ENCODE data around the gene CFAP161. TPM values are rescaled to one million over a fixed set of nuclear protein-coding genes. Genes with fewer than 3 reads are reported as not detected.

Gene CFAP161
- total and polyA plus RNA-seq, 2 of the 13 experiments (the other 11 are each of a cell fraction or from before 2014, with no cell fraction given), result not detected

DNA sequence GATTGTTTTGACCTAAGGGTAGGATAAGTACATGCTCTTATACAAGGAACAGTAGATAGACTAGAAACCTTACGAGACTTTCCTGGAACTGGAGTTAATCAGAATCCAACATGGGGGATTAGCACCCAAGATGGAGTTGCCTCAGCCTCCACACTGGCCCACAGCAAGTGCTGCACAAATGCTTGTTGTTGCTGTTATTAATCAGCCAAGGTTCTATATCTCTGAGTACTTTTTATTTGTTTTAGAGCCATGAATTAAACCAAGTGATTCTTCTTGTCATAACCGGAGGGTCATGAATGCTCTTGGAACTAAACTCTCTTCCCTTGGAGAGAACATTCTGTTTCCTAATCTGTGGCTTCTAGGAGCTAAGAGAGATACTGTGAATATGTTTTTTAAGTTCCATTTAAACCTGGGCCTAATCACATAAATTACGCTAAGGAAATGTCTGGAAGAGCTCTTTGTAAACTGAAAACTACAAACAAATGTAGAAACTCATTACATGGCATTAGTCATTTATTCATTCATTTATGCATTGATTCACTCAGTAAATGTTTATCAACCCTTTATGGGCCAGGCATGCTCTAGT lies 56.9 kb downstream of the CFAP161 start:
- ATAC-seq, result no peak
- H3K9ac ChIP-seq (ENCODE audit: insufficient read depth, low read depth, low read length), result no peak overlapping the region
- WGBS (ENCODE audit: low lambda C conversion rate), result 54% methylated on average over 3 of the region's 3 CpGs
- POLR2A ChIA-PET, result no interaction called here
- H3K4me2 ChIP-seq (ENCODE audit: low read depth, low read length), result no peak overlapping the region
- CTCF ChIA-PET (ENCODE audit: low intra/inter-chr PET ratio, low total read pairs), result no interaction called here
- no peak for FAIRE-seq
- BruUV-seq (replicated peaks), result no TSS peak
- H3K4me3 ChIP-seq (replicated peaks in 1 of 3; ENCODE audit: insufficient read depth in 1 of 3, low read depth in 2 of 3, low read length in 3 of 3), result no peak overlapping the region
- in situ Hi-C loops (cut with HindIII; ENCODE audit: extremely low pct_ligation_motif_present, low pct_unique_long_range_greater_than_20kb), result no loop called here
- intact Hi-C loops (cut with micrococcal nuclease; ENCODE audit: unreplicated experiment), result no loop called here
- no peaks in the 10 kb centered on the region for H3K79me2 ChIP-seq (ENCODE audit: insufficient read depth, low read length)
- H3K27me3 ChIP-seq (ENCODE audit: control insufficient read depth in 1 of 2, insufficient read depth in 2 of 2, low read length in 2 of 2), result peaks cover 0 to 13% of the 10 kb centered on the region in 2 experiments; a peak in 1 of 5 replicates
- TF ChIP-seq ZNF124 (CRISPR knock-in tag; IDR thresholded peaks at IDR 0.05), result no peak
- TF ChIP-seq ZNF446 (CRISPR knock-in tag; IDR thresholded peaks at IDR 0.05), result no peak
- no peak for TF ChIP-seq ISL2 (CRISPR knock-in tag; IDR thresholded peaks at IDR 0.05)
- no peak for TF ChIP-seq NR2F1 (CRISPR knock-in tag; IDR thresholded peaks at IDR 0.05)
- no peak for TF ChIP-seq MBD4 (IDR thresholded peaks at IDR 0.05; ENCODE audit: borderline replicate concordance, low read length)
- TF ChIP-seq POLR2G (IDR thresholded peaks at IDR 0.05; ENCODE audit: low read depth, low read length), result no peak
- TF ChIP-seq, protein P1, sequence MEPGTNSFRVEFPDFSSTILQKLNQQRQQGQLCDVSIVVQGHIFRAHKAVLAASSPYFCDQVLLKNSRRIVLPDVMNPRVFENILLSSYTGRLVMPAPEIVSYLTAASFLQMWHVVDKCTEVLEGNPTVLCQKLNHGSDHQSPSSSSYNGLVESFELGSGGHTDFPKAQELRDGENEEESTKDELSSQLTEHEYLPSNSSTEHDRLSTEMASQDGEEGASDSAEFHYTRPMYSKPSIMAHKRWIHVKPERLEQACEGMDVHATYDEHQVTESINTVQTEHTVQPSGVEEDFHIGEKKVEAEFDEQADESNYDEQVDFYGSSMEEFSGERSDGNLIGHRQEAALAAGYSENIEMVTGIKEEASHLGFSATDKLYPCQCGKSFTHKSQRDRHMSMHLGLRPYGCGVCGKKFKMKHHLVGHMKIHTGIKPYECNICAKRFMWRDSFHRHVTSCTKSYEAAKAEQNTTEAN (CRISPR knock-in tag; conservative IDR thresholded peaks at IDR 0.05), result no peak
- H3K9me3 ChIP-seq (ENCODE audit: low read length), result no peaks in the 10 kb centered on the region
- H3K36me3 ChIP-seq (replicated peaks in 1 of 2; ENCODE audit: control insufficient read depth in 1 of 2, insufficient read depth in 2 of 2, low read length in 2 of 2), result no peaks in the 10 kb centered on the region
- DNase-seq (ENCODE audit: low spot score), result no peak
- H4K20me1 ChIP-seq (ENCODE audit: insufficient read depth, low read length), result no peaks in the 10 kb centered on the region
- no peak overlapping the region for H3K27ac ChIP-seq (ENCODE audit: extremely low read length, insufficient read depth, low read length)
- H2AFZ ChIP-seq (ENCODE audit: low read length), result no peak overlapping the region
- H3K4me1 ChIP-seq (ENCODE audit: insufficient read depth, low read length), result no peaks in the 10 kb centered on the region

DNA sequence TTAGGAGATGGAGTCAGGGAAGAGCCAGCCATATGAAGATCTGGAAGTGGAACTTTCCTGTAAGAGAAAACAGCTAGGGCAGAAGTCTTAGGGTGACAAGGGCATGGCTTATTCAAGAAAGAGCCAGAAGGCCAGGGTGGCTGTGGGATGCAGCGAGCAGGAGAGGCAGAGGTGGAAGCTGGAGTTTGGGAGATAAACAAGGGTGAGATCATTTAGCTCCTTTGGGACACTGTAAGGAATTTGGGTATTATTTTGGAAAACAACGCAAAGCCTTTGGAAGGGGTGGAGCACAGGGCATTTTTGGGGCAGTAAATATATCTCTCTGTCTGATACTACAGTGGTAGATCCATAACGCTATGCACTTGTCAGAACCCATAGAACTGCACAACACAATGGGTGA lies 57.6 kb downstream of the CFAP161 start:
- Histone ChIP-seq H3K79me2 (ENCODE audit: insufficient read depth, low read length) (no peaks in the 10 kb centered on the region), H3K36me3 (replicated peaks in 1 of 2; ENCODE audit: control insufficient read depth in 1 of 2, insufficient read depth in 2 of 2, low read length in 2 of 2) (no peaks in the 10 kb centered on the region), H3K4me1 (ENCODE audit: insufficient read depth, low read length) (no peaks in the 10 kb centered on the region), H3K9ac (ENCODE audit: insufficient read depth, low read depth, low read length) (no peak overlapping the region), H4K20me1 (ENCODE audit: insufficient read depth, low read length) (no peaks in the 10 kb centered on the region), H3K9me3 (ENCODE audit: low read length) (no peaks in the 10 kb centered on the region), H2AFZ (ENCODE audit: low read length) (no peak overlapping the region), H3K27me3 (ENCODE audit: control insufficient read depth in 1 of 2, insufficient read depth in 2 of 2, low read length in 2 of 2) (peaks cover 0 to 17% of the 10 kb centered on the region in 2 experiments; a peak in 1 of 5 replicates), H3K27ac (ENCODE audit: extremely low read length, insufficient read depth, low read length) (no peak overlapping the region), H3K4me2 (ENCODE audit: low read depth, low read length) (no peak overlapping the region), H3K4me3 (replicated peaks in 1 of 3; ENCODE audit: insufficient read depth in 1 of 3, low read depth in 2 of 3, low read length in 3 of 3) (no peak overlapping the region)
- no peak for DNase-seq (ENCODE audit: low spot score)
- POLR2A ChIA-PET, result no interaction called here
- CTCF ChIA-PET (ENCODE audit: low intra/inter-chr PET ratio, low total read pairs), result no interaction called here
- no TSS peak for BruUV-seq (replicated peaks)
- WGBS (ENCODE audit: low lambda C conversion rate), result 0% methylated on average over 3 of the region's 3 CpGs
- intact Hi-C loops (cut with micrococcal nuclease; ENCODE audit: unreplicated experiment), result no loop called here
- in situ Hi-C loops (cut with HindIII; ENCODE audit: extremely low pct_ligation_motif_present, low pct_unique_long_range_greater_than_20kb), result no loop called here
- no peak for ATAC-seq
- no peak for FAIRE-seq
- TF ChIP-seq, protein P2, sequence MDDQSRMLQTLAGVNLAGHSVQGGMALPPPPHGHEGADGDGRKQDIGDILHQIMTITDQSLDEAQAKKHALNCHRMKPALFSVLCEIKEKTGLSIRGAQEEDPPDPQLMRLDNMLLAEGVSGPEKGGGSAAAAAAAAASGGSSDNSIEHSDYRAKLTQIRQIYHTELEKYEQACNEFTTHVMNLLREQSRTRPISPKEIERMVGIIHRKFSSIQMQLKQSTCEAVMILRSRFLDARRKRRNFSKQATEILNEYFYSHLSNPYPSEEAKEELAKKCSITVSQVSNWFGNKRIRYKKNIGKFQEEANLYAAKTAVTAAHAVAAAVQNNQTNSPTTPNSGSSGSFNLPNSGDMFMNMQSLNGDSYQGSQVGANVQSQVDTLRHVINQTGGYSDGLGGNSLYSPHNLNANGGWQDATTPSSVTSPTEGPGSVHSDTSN (CRISPR knock-in tag; IDR thresholded peaks at IDR 0.05; ENCODE audit: borderline replicate concordance), result no peak
- TF ChIP-seq MED1 (CRISPR knock-in tag; IDR thresholded peaks at IDR 0.05) (no peak), ZNF121 (CRISPR knock-in tag; IDR thresholded peaks at IDR 0.05) (no peak), ARID2 (CRISPR knock-in tag; IDR thresholded peaks at IDR 0.05; ENCODE audit: borderline replicate concordance) (no peak), RORA (CRISPR knock-in tag; IDR thresholded peaks at IDR 0.05) (no peak)
- TF ChIP-seq, protein P3, sequence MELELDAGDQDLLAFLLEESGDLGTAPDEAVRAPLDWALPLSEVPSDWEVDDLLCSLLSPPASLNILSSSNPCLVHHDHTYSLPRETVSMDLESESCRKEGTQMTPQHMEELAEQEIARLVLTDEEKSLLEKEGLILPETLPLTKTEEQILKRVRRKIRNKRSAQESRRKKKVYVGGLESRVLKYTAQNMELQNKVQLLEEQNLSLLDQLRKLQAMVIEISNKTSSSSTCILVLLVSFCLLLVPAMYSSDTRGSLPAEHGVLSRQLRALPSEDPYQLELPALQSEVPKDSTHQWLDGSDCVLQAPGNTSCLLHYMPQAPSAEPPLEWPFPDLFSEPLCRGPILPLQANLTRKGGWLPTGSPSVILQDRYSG (CRISPR knock-in tag; IDR thresholded peaks at IDR 0.05), result no peak

All from HepG2 (cell line).